H9 (cell line): Measurements from ENCODE around the gene CTIF. TPM values are rescaled to one million over a fixed set of nuclear protein-coding genes. Genes with fewer than 3 reads are reported as not detected.
A peak's percentile ranks its signal among the peaks of the same experiment; 100 is the strongest.

Source experiments
- DNase-seq: peaks from one replicate; pipeline ENCODE4 v3.0.0-alpha.2; 2017
- H2AFZ ChIP-seq: one replicate; pipeline ENCODE4 v1.6.1; 2013; ENCODE audit warnings: mild to moderate bottlenecking, low read length, control low read depth, moderate library complexity
- H2AK5ac ChIP-seq: 2 replicates; pipeline ENCODE4 v1.6.1; 2013; ENCODE audit warnings: low read length, control low read depth, mixed read lengths; ENCODE audit not compliant: insufficient read length
- H2BK120ac ChIP-seq: one replicate; pipeline ENCODE4 v1.6.1; 2013; ENCODE audit warnings: low read depth, mild to moderate bottlenecking, low read length, control low read depth, inconsistent platforms; ENCODE audit not compliant: poor library complexity, severe bottlenecking
- H2BK12ac ChIP-seq: 2 replicates; pipeline ENCODE4 v1.6.1; 2013; ENCODE audit warnings: low read length, control low read depth, mixed read lengths, low read depth; ENCODE audit not compliant: insufficient read length
- H2BK15ac ChIP-seq: 2 replicates; pipeline ENCODE4 v1.6.1; 2013; ENCODE audit warnings: low read depth, low read length, control low read depth
- H2BK20ac ChIP-seq: one replicate; pipeline ENCODE4 v1.6.1; 2013; ENCODE audit warnings: low read depth, mild to moderate bottlenecking, low read length, control low read depth, inconsistent platforms; ENCODE audit not compliant: poor library complexity, severe bottlenecking
- H2BK5ac ChIP-seq: 2 replicates; pipeline ENCODE4 v1.6.1; 2013; ENCODE audit warnings: low read length, control low read depth, mixed read lengths; ENCODE audit not compliant: insufficient read length
- H3K14ac ChIP-seq: 2 replicates; pipeline ENCODE4 v1.6.1; 2013; ENCODE audit warnings: low read length, control low read depth; ENCODE audit not compliant: insufficient read depth
- H3K18ac ChIP-seq: 2 replicates; pipeline ENCODE4 v1.6.1; 2013; ENCODE audit warnings: low read depth, mild to moderate bottlenecking, mixed read lengths, low read length, control low read depth; ENCODE audit not compliant: insufficient read length
- H3K23ac ChIP-seq: 2 replicates; pipeline ENCODE4 v1.6.1; 2013; ENCODE audit warnings: low read length, control low read depth, mixed read lengths, low read depth; ENCODE audit not compliant: insufficient read length
- H3K23me2 ChIP-seq: 2 replicates; pipeline ENCODE4 v1.6.1; 2013; ENCODE audit warnings: low read depth, mild to moderate bottlenecking, mixed read lengths, low read length, control low read depth; ENCODE audit not compliant: insufficient read length, poor library complexity, severe bottlenecking
- H3K27ac ChIP-seq: 2 replicates; pipeline ENCODE4 v1.5.1; 2013; ENCODE audit warnings: low read length, control low read depth, mixed read lengths, low read depth; ENCODE audit not compliant: insufficient read length
- H3K27me3 ChIP-seq: 2 replicates; pipeline ENCODE4 v1.6.1; 2013; ENCODE audit warnings: low read length, control low read depth, inconsistent platforms; ENCODE audit not compliant: insufficient read depth
- H3K4ac ChIP-seq: 2 replicates; pipeline ENCODE4 v1.6.1; 2013; ENCODE audit warnings: low read depth, mild to moderate bottlenecking, control low read depth, inconsistent platforms, low read length, moderate library complexity
- H3K4me1 ChIP-seq: 2 replicates; pipeline ENCODE4 v1.6.1; 2013; ENCODE audit warnings: low read length, control low read depth, inconsistent platforms; ENCODE audit not compliant: insufficient read depth
- H3K4me2 ChIP-seq: 2 replicates; pipeline ENCODE4 v1.6.1; 2013; ENCODE audit warnings: low read length, control low read depth, mixed read lengths; ENCODE audit not compliant: insufficient read length, insufficient read depth
- H3K56ac ChIP-seq: 2 replicates; pipeline ENCODE4 v1.6.1; 2013; ENCODE audit warnings: low read depth, mild to moderate bottlenecking, mixed read lengths, low read length, control low read depth; ENCODE audit not compliant: insufficient read length
- H3K79me1 ChIP-seq: 2 replicates; pipeline ENCODE4 v1.6.1; 2013; ENCODE audit warnings: low read depth, mild to moderate bottlenecking, moderate library complexity, low read length, control low read depth, inconsistent platforms; ENCODE audit not compliant: insufficient read depth, poor library complexity, severe bottlenecking
- H3K79me2 ChIP-seq: 2 replicates; pipeline ENCODE4 v1.6.1; 2013; ENCODE audit warnings: low read length, control low read depth, inconsistent platforms; ENCODE audit not compliant: insufficient read depth
- H3K9ac ChIP-seq: 2 replicates; pipeline ENCODE4 v1.6.1; 2013; ENCODE audit warnings: low read length, control low read depth, mixed read lengths; ENCODE audit not compliant: insufficient read length; ENCODE audit errors: extremely low read depth
- H3K9me3 ChIP-seq: one replicate; pipeline ENCODE4 v1.6.1; 2013; ENCODE audit warnings: low read depth, low read length, inconsistent platforms; ENCODE audit not compliant: control insufficient read depth
- H3T11ph ChIP-seq: one replicate; pipeline ENCODE4 v1.6.1; 2013; ENCODE audit warnings: mild to moderate bottlenecking, low read length, control low read depth, inconsistent platforms
- H4K20me1 ChIP-seq: one replicate; pipeline ENCODE4 v1.6.1; 2013; ENCODE audit not compliant: control insufficient read depth, insufficient read length, insufficient read depth
- H4K5ac ChIP-seq: 2 replicates; pipeline ENCODE4 v1.6.1; 2013; ENCODE audit warnings: low read depth, mild to moderate bottlenecking, mixed read lengths, low read length, control low read depth; ENCODE audit not compliant: insufficient read length
- H4K8ac ChIP-seq: replicated peaks from 2 replicates; pipeline ENCODE4 v1.6.1; 2013; ENCODE audit warnings: low read length, control low read depth, mixed read lengths, low read depth; ENCODE audit not compliant: insufficient read length
- H4K91ac ChIP-seq: 2 replicates; pipeline ENCODE4 v1.6.1; 2013; ENCODE audit warnings: low read depth, mild to moderate bottlenecking, moderate library complexity, mixed read lengths, low read length, control low read depth; ENCODE audit not compliant: insufficient read length
- H3K27ac Mint-ChIP-seq, 3 experiments: 2 replicates in 2 of 3; 3 replicates in 1 of 3; pipeline ENCODE4 v1.8.0; 2020 to 2021; ENCODE audit warnings: mixed read lengths in 3 of 3, mild to moderate bottlenecking in 1 of 3, moderate library complexity in 1 of 3
- H3K27me3 Mint-ChIP-seq: 2 replicates; pipeline ENCODE4 v1.8.0; 2021; ENCODE audit warnings: low read depth, mild to moderate bottlenecking, moderate library complexity, mixed read lengths
- H3K36me3 Mint-ChIP-seq, 3 experiments: 2 replicates in 2 of 3; 3 replicates in 1 of 3; pipeline ENCODE4 v1.8.0; 2020 to 2021; ENCODE audit warnings: low read depth in 3 of 3, mixed read lengths in 3 of 3; ENCODE audit not compliant: insufficient read depth in 1 of 3
- H3K4me1 Mint-ChIP-seq, 2 experiments: 2 replicates each; pipeline ENCODE4 v1.8.0; 2020; ENCODE audit warnings: mixed read lengths in 2 of 2
- H3K4me3 Mint-ChIP-seq, 2 experiments: 2 replicates in 1 of 2; 3 replicates in 1 of 2; pipeline ENCODE4 v1.8.0; 2020 to 2021; ENCODE audit warnings: mild to moderate bottlenecking in 2 of 2, mixed read lengths in 2 of 2, moderate library complexity in 1 of 2
- H3K9me3 Mint-ChIP-seq, 2 experiments: 2 replicates in 1 of 2; 3 replicates in 1 of 2; pipeline ENCODE4 v1.8.0; 2020; ENCODE audit warnings: mild to moderate bottlenecking in 2 of 2, mixed read lengths in 2 of 2, moderate library complexity in 1 of 2
- CTCF ChIP-seq: fragments of 200-600 bp; sonication (generic); conservative IDR thresholded peaks from 3 replicates; pipeline ENCODE4 v1.8.0; 2021; ENCODE audit warnings: antibody characterized with exemption, mild to moderate bottlenecking
- WGBS: extraction: QIAGEN DNeasy Blood & Tissue Kit; methylation state at CpG from one replicate; pipeline ENCODE4 v1.1.7; 2013; ENCODE audit warnings: missing lambda C conversion rate, low lambda C conversion rate, mixed read lengths; ENCODE audit not compliant: insufficient read length; ENCODE audit errors: extremely low coverage; 5-methylcytosine and 5-hydroxymethylcytosine counted together
- total RNA-seq: library from RNA; stranded (reverse); gene quantifications from 2 replicates; pipeline ENCODE4 v1.2.1, GENCODE V29; 2021

The CTIF gene
- total RNA-seq, 1 experiment from 2014 or later, result 15.8 TPM

- no peak for TF ChIP-seq CTCF
These were observed 143.9 kb downstream of the CTIF start for GRCh38 chr18:48682768-48683167.

More at GRCh38 chr18:48682768-48683167, 143.9 kb downstream of the CTIF start:
- Histone ChIP-seq H2AK5ac (no peak overlapping the region), H4K20me1 (no peaks in the 10 kb centered on the region), H3K18ac (no peak overlapping the region), H3K79me2 (no peaks in the 10 kb centered on the region), H3K23me2 (no peaks in the 10 kb centered on the region), H3K4me1 (no peaks in the 10 kb centered on the region), H3K4me2 (no peak overlapping the region), H4K8ac (no peak overlapping the region), H3K27ac (no peak overlapping the region), H3K14ac (no peak overlapping the region), H2BK20ac (no peak overlapping the region), H4K5ac (no peak overlapping the region), H2BK15ac (no peak overlapping the region), H3T11ph (no peak overlapping the region), H3K9ac (no peak overlapping the region), H2BK12ac (no peak overlapping the region), H3K9me3 (no peaks in the 10 kb centered on the region), H4K91ac (no peak overlapping the region), H2BK120ac (no peak overlapping the region), H3K79me1 (no peaks in the 10 kb centered on the region), H3K4ac (no peak overlapping the region), H2AFZ (no peak overlapping the region), H2BK5ac (no peak overlapping the region), H3K27me3 (no peaks in the 10 kb centered on the region), H3K23ac (no peak overlapping the region), H3K56ac (no peak overlapping the region)
- Mint-ChIP-seq H3K27ac (peak overlapping the region in 1 of 3 experiments; percentile 15; a peak in 2 of 7 replicates), H3K36me3 (peaks cover 0 to 5% (median 0%) of the 10 kb centered on the region in 3 experiments; a peak in 2 of 7 replicates), H3K27me3 (no peaks in the 10 kb centered on the region), H3K4me1 (peaks cover 5% of the 10 kb centered on the region in 2 experiments; a peak in 1 of 4 replicates), H3K9me3 (no peaks in the 10 kb centered on the region), H3K4me3 (no peak overlapping the region)
- DNase-seq, result no peak
- no CpG with 5 or more reads among the region's 13 CpGs for WGBS
